H9 (cell line): ENCODE measurements around the gene APOH. TPM values are rescaled to one million over a fixed set of nuclear protein-coding genes. Genes with fewer than 3 reads are reported as not detected.

Source experiments
- DNase-seq: peaks from one replicate; pipeline ENCODE4 v3.0.0-alpha.2; 2017
- H2AFZ ChIP-seq: one replicate; pipeline ENCODE4 v1.6.1; 2013; ENCODE audit warnings: mild to moderate bottlenecking, low read length, control low read depth, moderate library complexity
- H2AK5ac ChIP-seq: 2 replicates; pipeline ENCODE4 v1.6.1; 2013; ENCODE audit warnings: low read length, control low read depth, mixed read lengths; ENCODE audit not compliant: insufficient read length
- H2BK120ac ChIP-seq: one replicate; pipeline ENCODE4 v1.6.1; 2013; ENCODE audit warnings: low read depth, mild to moderate bottlenecking, low read length, control low read depth, inconsistent platforms; ENCODE audit not compliant: poor library complexity, severe bottlenecking
- H2BK12ac ChIP-seq: 2 replicates; pipeline ENCODE4 v1.6.1; 2013; ENCODE audit warnings: low read length, control low read depth, mixed read lengths, low read depth; ENCODE audit not compliant: insufficient read length
- H2BK15ac ChIP-seq: 2 replicates; pipeline ENCODE4 v1.6.1; 2013; ENCODE audit warnings: low read depth, low read length, control low read depth
- H2BK20ac ChIP-seq: one replicate; pipeline ENCODE4 v1.6.1; 2013; ENCODE audit warnings: low read depth, mild to moderate bottlenecking, low read length, control low read depth, inconsistent platforms; ENCODE audit not compliant: poor library complexity, severe bottlenecking
- H2BK5ac ChIP-seq: 2 replicates; pipeline ENCODE4 v1.6.1; 2013; ENCODE audit warnings: low read length, control low read depth, mixed read lengths; ENCODE audit not compliant: insufficient read length
- H3K14ac ChIP-seq: 2 replicates; pipeline ENCODE4 v1.6.1; 2013; ENCODE audit warnings: low read length, control low read depth; ENCODE audit not compliant: insufficient read depth
- H3K18ac ChIP-seq: 2 replicates; pipeline ENCODE4 v1.6.1; 2013; ENCODE audit warnings: low read depth, mild to moderate bottlenecking, mixed read lengths, low read length, control low read depth; ENCODE audit not compliant: insufficient read length
- H3K23ac ChIP-seq: 2 replicates; pipeline ENCODE4 v1.6.1; 2013; ENCODE audit warnings: low read length, control low read depth, mixed read lengths, low read depth; ENCODE audit not compliant: insufficient read length
- H3K23me2 ChIP-seq: 2 replicates; pipeline ENCODE4 v1.6.1; 2013; ENCODE audit warnings: low read depth, mild to moderate bottlenecking, mixed read lengths, low read length, control low read depth; ENCODE audit not compliant: insufficient read length, poor library complexity, severe bottlenecking
- H3K27ac ChIP-seq: 2 replicates; pipeline ENCODE4 v1.5.1; 2013; ENCODE audit warnings: low read length, control low read depth, mixed read lengths, low read depth; ENCODE audit not compliant: insufficient read length
- H3K27me3 ChIP-seq: 2 replicates; pipeline ENCODE4 v1.6.1; 2013; ENCODE audit warnings: low read length, control low read depth, inconsistent platforms; ENCODE audit not compliant: insufficient read depth
- H3K4ac ChIP-seq: 2 replicates; pipeline ENCODE4 v1.6.1; 2013; ENCODE audit warnings: low read depth, mild to moderate bottlenecking, control low read depth, inconsistent platforms, low read length, moderate library complexity
- H3K4me1 ChIP-seq: 2 replicates; pipeline ENCODE4 v1.6.1; 2013; ENCODE audit warnings: low read length, control low read depth, inconsistent platforms; ENCODE audit not compliant: insufficient read depth
- H3K4me2 ChIP-seq: 2 replicates; pipeline ENCODE4 v1.6.1; 2013; ENCODE audit warnings: low read length, control low read depth, mixed read lengths; ENCODE audit not compliant: insufficient read length, insufficient read depth
- H3K56ac ChIP-seq: 2 replicates; pipeline ENCODE4 v1.6.1; 2013; ENCODE audit warnings: low read depth, mild to moderate bottlenecking, mixed read lengths, low read length, control low read depth; ENCODE audit not compliant: insufficient read length
- H3K79me1 ChIP-seq: 2 replicates; pipeline ENCODE4 v1.6.1; 2013; ENCODE audit warnings: low read depth, mild to moderate bottlenecking, moderate library complexity, low read length, control low read depth, inconsistent platforms; ENCODE audit not compliant: insufficient read depth, poor library complexity, severe bottlenecking
- H3K79me2 ChIP-seq: 2 replicates; pipeline ENCODE4 v1.6.1; 2013; ENCODE audit warnings: low read length, control low read depth, inconsistent platforms; ENCODE audit not compliant: insufficient read depth
- H3K9ac ChIP-seq: 2 replicates; pipeline ENCODE4 v1.6.1; 2013; ENCODE audit warnings: low read length, control low read depth, mixed read lengths; ENCODE audit not compliant: insufficient read length; ENCODE audit errors: extremely low read depth
- H3K9me3 ChIP-seq: one replicate; pipeline ENCODE4 v1.6.1; 2013; ENCODE audit warnings: low read depth, low read length, inconsistent platforms; ENCODE audit not compliant: control insufficient read depth
- H3T11ph ChIP-seq: one replicate; pipeline ENCODE4 v1.6.1; 2013; ENCODE audit warnings: mild to moderate bottlenecking, low read length, control low read depth, inconsistent platforms
- H4K20me1 ChIP-seq: one replicate; pipeline ENCODE4 v1.6.1; 2013; ENCODE audit not compliant: control insufficient read depth, insufficient read length, insufficient read depth
- H4K5ac ChIP-seq: 2 replicates; pipeline ENCODE4 v1.6.1; 2013; ENCODE audit warnings: low read depth, mild to moderate bottlenecking, mixed read lengths, low read length, control low read depth; ENCODE audit not compliant: insufficient read length
- H4K8ac ChIP-seq: replicated peaks from 2 replicates; pipeline ENCODE4 v1.6.1; 2013; ENCODE audit warnings: low read length, control low read depth, mixed read lengths, low read depth; ENCODE audit not compliant: insufficient read length
- H4K91ac ChIP-seq: 2 replicates; pipeline ENCODE4 v1.6.1; 2013; ENCODE audit warnings: low read depth, mild to moderate bottlenecking, moderate library complexity, mixed read lengths, low read length, control low read depth; ENCODE audit not compliant: insufficient read length
- H3K27ac Mint-ChIP-seq, 3 experiments: 2 replicates in 2 of 3; 3 replicates in 1 of 3; pipeline ENCODE4 v1.8.0; 2020 to 2021; ENCODE audit warnings: mixed read lengths in 3 of 3, mild to moderate bottlenecking in 1 of 3, moderate library complexity in 1 of 3
- H3K27me3 Mint-ChIP-seq: 2 replicates; pipeline ENCODE4 v1.8.0; 2021; ENCODE audit warnings: low read depth, mild to moderate bottlenecking, moderate library complexity, mixed read lengths
- H3K36me3 Mint-ChIP-seq, 3 experiments: 2 replicates in 2 of 3; 3 replicates in 1 of 3; pipeline ENCODE4 v1.8.0; 2020 to 2021; ENCODE audit warnings: low read depth in 3 of 3, mixed read lengths in 3 of 3; ENCODE audit not compliant: insufficient read depth in 1 of 3
- H3K4me1 Mint-ChIP-seq, 2 experiments: 2 replicates each; pipeline ENCODE4 v1.8.0; 2020; ENCODE audit warnings: mixed read lengths in 2 of 2
- H3K4me3 Mint-ChIP-seq, 2 experiments: 2 replicates in 1 of 2; 3 replicates in 1 of 2; pipeline ENCODE4 v1.8.0; 2020 to 2021; ENCODE audit warnings: mild to moderate bottlenecking in 2 of 2, mixed read lengths in 2 of 2, moderate library complexity in 1 of 2
- H3K9me3 Mint-ChIP-seq, 2 experiments: 2 replicates in 1 of 2; 3 replicates in 1 of 2; pipeline ENCODE4 v1.8.0; 2020; ENCODE audit warnings: mild to moderate bottlenecking in 2 of 2, mixed read lengths in 2 of 2, moderate library complexity in 1 of 2
- CTCF ChIP-seq: fragments of 200-600 bp; sonication (generic); conservative IDR thresholded peaks from 3 replicates; pipeline ENCODE4 v1.8.0; 2021; ENCODE audit warnings: antibody characterized with exemption, mild to moderate bottlenecking
- WGBS: extraction: QIAGEN DNeasy Blood & Tissue Kit; methylation state at CpG from one replicate; pipeline ENCODE4 v1.1.7; 2013; ENCODE audit warnings: missing lambda C conversion rate, low lambda C conversion rate, mixed read lengths; ENCODE audit not compliant: insufficient read length; ENCODE audit errors: extremely low coverage; 5-methylcytosine and 5-hydroxymethylcytosine counted together
- total RNA-seq: library from RNA; stranded (reverse); gene quantifications from 2 replicates; pipeline ENCODE4 v1.2.1, GENCODE V29; 2021

APOH gene
- total RNA-seq, 1 experiment from 2014 or later = not detected

DNA sequence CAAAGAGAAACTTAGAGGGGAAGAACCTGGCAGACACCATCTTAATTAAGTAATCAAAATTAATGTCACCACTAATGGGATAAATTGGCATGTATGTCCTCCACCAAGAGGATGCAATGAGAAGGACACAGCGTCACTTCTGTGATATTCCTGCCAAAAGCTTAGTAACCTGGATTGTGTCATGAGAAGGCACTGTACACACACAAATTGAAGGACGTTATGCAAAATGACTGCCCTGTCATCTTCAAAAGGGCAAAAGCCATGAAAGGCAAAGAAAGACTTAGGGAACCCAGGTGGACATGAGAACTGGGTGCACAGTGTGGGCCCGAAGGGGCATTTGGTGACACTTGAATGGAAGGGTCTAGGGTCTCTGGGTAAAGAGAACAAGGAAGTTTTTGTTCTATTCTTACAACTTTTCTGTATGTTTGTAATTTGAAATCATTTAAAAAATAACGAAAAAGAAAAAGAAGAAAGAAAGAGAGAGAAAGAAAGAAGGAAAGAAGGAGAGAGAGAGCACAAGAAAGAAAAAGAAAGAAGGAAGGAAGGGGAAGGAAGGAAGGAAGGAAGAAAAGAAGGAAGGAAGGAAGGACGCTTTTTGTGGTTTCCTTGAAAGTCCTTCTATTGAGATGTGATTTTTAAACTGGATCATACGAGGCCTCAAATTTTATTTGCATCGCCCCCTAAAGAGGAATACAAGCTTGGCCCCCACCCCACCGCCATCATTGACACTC is 4.0 kb upstream of the APOH start:
- Histone ChIP-seq H4K5ac (no peak overlapping the region), H3K79me2 (no peaks in the 10 kb centered on the region), H3K9me3 (no peaks in the 10 kb centered on the region), H2BK20ac (no peak overlapping the region), H3K27me3 (no peaks in the 10 kb centered on the region), H3K9ac (no peak overlapping the region), H3K23ac (no peak overlapping the region), H3K4me2 (no peak overlapping the region), H3K4me1 (no peaks in the 10 kb centered on the region), H3K27ac (no peak overlapping the region), H4K8ac (no peak overlapping the region), H3K14ac (no peak overlapping the region), H2BK15ac (no peak overlapping the region), H2AK5ac (no peak overlapping the region), H4K20me1 (no peaks in the 10 kb centered on the region), H2BK120ac (no peak overlapping the region), H2BK5ac (no peak overlapping the region), H2AFZ (no peak overlapping the region), H3K79me1 (no peaks in the 10 kb centered on the region), H3T11ph (no peak overlapping the region), H4K91ac (no peak overlapping the region), H3K18ac (no peak overlapping the region), H3K56ac (no peak overlapping the region), H3K4ac (no peak overlapping the region), H3K23me2 (no peaks in the 10 kb centered on the region), H2BK12ac (no peak overlapping the region)
- DNase-seq = no peak
- Mint-ChIP-seq H3K9me3 (no peaks in the 10 kb centered on the region), H3K4me1 (no peaks in the 10 kb centered on the region), H3K4me3 (no peak overlapping the region), H3K36me3 (no peaks in the 10 kb centered on the region), H3K27ac (peak overlapping the region in 1 of 3 experiments; percentile 28; a peak in 1 of 7 replicates), H3K27me3 (no peaks in the 10 kb centered on the region)
- WGBS = no CpG with 5 or more reads among the region's 8 CpGs
- no peak for TF ChIP-seq CTCF
